NCI-H146 treated with DMSO at 0.1 percent for 48 hours (cell line): ENCODE results near the gene DAZAP1.
"Not testable (repeated sequence)": the region's sequence is repeated elsewhere in the genome, so short reads cannot be mapped to it uniquely, and the experiment has no call there.

ENCODE experiments used
- DNase-seq: peaks from one replicate; lab custom pipeline; 2025; ENCODE audit not compliant: unreplicated experiment; lab: John Stamatoyannopoulos, UW

The DAZAP1 gene

GRCh38 chr19:1439525-1440417 lies 32.4 kb downstream of the DAZAP1 start:
- not testable (repeated sequence) for DNase-seq

- DNase-seq = no peak
These were observed 33.0 kb downstream of the DAZAP1 start for GRCh38 chr19:1440418-1440801.

GRCh38 chr19:1441022-1441426 lies 33.6 kb downstream of the DAZAP1 start:
- no peak for DNase-seq

GRCh38 chr19:1441677-1442438 lies 34.5 kb downstream of the DAZAP1 start:
- no peak for DNase-seq

- no peak for DNase-seq
These were observed 38.0 kb downstream of the DAZAP1 start for GRCh38 chr19:1445185-1445931.

- peak; percentile 21 for DNase-seq
These were observed 38.7 kb downstream of the DAZAP1 start for GRCh38 chr19:1445932-1446712.

- no peak for DNase-seq
These were observed 39.5 kb downstream of the DAZAP1 start for GRCh38 chr19:1446713-1447481.

- no peak for DNase-seq
These were observed 40.1 kb downstream of the DAZAP1 start for GRCh38 chr19:1447504-1447903.

GRCh38 chr19:1447944-1448343 lies 40.6 kb downstream of the DAZAP1 start:
- DNase-seq = no peak

- peak; percentile 66 for DNase-seq
These were observed 42.4 kb downstream of the DAZAP1 start, which contains the start of gene APC2 for GRCh38 chr19:1449467-1450442. TSS of gene APC2 (plus strand) at chr19:1450121. CDS start at chr19:1453002, 2,881 bp downstream.

GRCh38 chr19:1450735-1451731 lies 43.6 kb downstream of the DAZAP1 start:
- no peak for DNase-seq

GRCh38 chr19:1451916-1452801 lies 44.8 kb downstream of the DAZAP1 start:
- no peak for DNase-seq

- DNase-seq = no peak
These were observed 45.6 kb downstream of the DAZAP1 start for GRCh38 chr19:1452802-1453524.

GRCh38 chr19:1453525-1454364 lies 46.4 kb downstream of the DAZAP1 start:
- DNase-seq = no peak

GRCh38 chr19:1455002-1455335 lies 47.6 kb downstream of the DAZAP1 start:
- DNase-seq = no peak
